CD4-positive, alpha-beta T cell treated with Interleukin-17A for 4 hours (primary cell): ENCODE data around the gene E2F2.
"Not testable (repeated sequence)": the region's sequence is repeated elsewhere in the genome, so short reads cannot be mapped to it uniquely, and the experiment has no call there.

ENCODE experiments used
- DNase-seq: peaks from one replicate; pipeline ENCODE4 v3.0.0-alpha.2; 2020; ENCODE audit warnings: mixed read lengths

Gene E2F2

GRCh38 chr1:23545851-23546250 is 14.8 kb upstream of the E2F2 start:
- no peak for DNase-seq

- peak; percentile 81 for DNase-seq
These were observed 13.7 kb upstream of the E2F2 start for GRCh38 chr1:23544444-23545389.

DNA sequence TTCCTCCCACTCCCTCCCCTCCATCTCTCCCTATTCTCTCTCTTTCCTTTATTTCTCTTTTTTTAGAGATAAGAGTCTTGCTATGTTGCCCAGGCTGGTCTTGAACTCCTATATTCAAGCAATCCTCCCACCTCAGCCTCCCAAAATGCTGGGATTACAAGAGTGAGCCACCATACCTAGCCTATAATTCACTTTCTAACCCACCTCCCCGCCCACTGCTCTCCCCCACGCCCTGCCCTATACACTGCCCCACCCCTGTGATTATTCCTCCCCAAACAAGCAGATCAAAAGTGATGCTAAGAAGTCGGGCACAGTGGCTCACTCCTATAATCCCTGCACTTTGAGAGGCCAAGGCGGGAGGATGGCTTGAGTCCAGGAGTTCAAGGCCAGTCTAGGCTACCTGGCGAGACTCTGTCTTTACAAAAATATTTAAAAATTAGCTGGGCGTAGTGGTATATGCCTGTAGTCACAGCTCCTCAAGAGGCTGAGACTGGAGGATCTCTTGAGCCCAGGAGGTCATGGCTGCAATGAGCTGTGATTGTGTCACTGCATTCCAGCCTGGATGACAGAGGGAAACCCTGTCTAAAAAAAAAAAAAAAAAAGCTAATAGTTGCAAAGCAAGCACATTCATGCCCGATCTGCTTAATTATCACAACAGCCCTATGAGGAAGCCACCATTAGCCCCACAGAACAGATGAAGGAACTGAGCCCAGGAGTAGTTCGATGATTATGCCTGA is 12.8 kb upstream of the E2F2 start:
- DNase-seq: peak; percentile 0

- DNase-seq: not testable (repeated sequence)
These were observed 11.9 kb upstream of the E2F2 start for GRCh38 chr1:23542940-23543339.

DNA sequence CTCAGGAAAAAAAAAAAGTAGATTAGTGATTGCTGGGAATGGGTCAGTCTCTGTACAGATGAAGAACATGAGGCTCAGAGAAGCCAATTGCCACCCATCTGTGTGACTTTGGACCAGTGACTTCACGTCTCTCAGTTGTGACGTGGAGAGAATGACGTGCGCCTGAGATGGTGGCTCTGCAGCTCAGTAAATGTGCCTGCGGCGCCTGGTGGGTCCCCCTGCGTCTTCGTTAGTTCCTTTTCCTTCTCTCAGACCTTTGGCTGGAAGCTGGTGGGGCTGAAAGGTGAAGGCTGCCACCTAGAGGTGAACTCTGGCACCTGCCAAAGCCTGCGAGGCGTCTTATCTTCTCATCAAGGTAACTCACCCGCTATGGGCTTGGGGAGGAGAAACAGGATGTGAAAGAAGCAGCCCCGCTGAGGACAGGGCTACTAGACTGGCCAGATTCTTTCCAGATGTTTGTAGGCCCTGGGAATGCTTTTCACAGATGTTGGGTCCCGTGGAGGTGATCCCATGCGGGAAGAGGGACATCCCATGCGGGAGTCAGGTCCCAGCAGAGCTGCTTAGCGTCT is 8.7 kb upstream of the E2F2 start:
- peak; percentile 92 for DNase-seq

DNA sequence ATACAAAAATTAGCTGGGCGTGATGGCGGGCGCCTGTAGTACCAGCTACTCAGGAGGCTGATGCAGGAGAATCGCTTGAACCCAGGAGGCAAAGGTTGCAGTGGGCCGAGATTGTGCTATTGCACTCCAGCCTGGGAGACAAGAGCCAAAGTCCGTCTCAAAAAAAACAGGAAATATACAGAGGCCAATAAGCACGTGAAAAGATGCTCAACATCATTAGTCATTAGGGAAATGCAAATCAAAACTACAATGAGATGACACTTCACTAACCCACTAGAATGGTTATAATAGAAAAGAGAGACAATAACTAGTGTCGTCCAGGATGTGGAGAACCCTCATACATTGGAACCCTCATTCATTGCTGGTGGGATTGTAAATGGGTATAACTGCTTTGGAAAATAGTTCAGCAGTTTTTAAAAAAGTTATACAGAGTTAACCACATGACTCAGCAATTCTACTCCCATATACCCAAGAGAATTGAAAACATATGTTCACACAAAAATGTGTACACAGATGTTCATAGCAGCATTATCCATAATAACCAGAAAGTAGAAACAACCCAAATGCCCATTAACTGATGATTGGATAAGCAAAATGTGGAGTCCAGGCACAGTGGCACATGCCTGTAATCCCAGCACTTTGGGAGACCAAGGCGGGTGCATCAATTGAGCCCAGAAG is 6.4 kb upstream of the E2F2 start:
- no peak for DNase-seq

DNA sequence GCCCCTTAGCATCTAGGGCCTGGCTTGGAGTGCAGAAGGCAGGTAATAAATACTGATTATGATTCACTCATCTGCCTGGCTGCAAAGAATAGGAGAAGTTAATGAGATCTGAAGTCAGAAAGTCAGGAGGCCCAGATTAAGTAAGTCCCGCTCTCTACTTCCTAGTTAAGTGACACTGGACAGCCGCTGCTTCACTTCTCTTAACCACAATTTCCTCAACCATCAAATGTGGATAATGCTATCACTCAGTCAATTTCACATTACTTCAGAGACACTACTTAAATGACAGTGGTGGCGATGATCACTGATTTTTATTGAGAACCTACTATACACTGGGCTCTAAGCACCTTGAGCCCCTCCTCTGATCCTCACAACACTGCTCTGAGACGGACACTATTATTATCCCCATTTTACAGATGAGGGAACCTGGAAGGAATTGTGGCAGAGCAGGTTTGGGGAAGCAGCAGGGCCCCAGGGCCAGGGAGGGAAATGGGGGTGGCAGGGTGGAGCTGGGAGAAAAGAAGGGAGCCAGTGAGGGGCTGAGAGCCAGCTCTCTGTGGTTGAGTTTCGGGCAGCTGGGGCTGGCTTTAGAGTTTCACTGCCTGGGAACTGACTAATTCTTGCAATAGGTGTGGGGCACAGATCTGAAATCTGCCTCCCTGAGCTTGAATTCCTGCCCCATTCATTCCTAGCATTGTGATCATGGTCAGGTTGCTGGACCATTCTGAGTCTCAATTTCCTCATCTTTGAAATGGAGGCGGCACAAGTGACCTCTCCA is 2.4 kb upstream of the E2F2 start:
- peak; percentile 18 for DNase-seq

GRCh38 chr1:23531562-23532094 is 595 bp upstream of the E2F2 start:
- DNase-seq: no peak

- peak; percentile 35 for DNase-seq
These were observed 816 bp downstream of the E2F2 start for GRCh38 chr1:23530087-23530746.

DNA sequence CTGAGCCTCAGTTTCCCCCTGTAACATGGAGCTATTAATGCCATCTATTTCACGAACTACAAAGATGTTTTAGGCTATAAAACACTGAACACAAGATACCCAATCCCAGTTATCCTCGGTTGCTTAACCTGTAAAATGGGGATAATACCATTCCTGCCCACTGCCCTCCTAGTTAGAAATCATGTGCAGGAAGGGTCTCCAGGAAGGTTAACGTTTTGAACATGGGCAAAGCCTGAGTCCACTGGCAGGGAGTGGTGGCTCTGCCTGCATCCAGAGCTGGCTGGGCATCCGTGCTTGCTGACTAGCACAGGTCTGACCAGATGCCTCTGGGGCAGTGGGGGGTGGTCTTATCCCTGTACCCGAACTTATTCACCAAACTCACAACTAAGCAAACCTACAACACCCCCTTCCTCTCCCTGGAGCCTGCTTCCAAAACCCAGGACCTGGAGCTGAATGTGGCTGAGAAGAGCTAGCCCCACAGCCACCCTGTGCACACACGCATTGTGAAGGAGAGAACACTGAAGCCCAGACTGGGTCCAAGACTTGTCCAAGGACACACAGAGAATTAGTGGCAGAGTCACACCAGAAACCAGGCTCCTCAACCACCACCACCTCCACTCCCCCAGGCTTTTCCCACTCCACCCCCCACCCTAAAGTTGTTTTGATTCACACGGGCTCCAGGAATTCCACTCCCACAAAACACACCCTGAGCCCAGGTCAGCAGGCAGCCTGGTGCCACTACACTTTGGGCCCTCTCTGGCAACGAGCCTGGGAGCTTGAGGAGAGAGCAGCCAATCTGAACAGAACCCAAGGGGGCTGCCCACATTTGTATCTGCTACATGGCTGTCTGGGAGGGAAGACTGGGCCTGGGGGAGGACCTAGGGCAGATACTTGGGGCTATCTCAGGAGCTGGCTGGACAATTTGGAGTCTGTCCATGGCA is 1.6 kb downstream of the E2F2 start:
- DNase-seq: no peak

GRCh38 chr1:23528250-23528978 is 2.6 kb downstream of the E2F2 start:
- peak; percentile 88 for DNase-seq

GRCh38 chr1:23527900-23528249 is 3.2 kb downstream of the E2F2 start:
- no peak for DNase-seq

- no peak for DNase-seq
These were observed 3.7 kb downstream of the E2F2 start for GRCh38 chr1:23527366-23527765.

GRCh38 chr1:23526329-23527041 is 4.5 kb downstream of the E2F2 start:
- DNase-seq: no peak

GRCh38 chr1:23525558-23526250 is 5.3 kb downstream of the E2F2 start:
- peak; percentile 60 for DNase-seq

- DNase-seq: peak; percentile 64
These were observed 6.2 kb downstream of the E2F2 start for GRCh38 chr1:23524716-23525401.

DNA sequence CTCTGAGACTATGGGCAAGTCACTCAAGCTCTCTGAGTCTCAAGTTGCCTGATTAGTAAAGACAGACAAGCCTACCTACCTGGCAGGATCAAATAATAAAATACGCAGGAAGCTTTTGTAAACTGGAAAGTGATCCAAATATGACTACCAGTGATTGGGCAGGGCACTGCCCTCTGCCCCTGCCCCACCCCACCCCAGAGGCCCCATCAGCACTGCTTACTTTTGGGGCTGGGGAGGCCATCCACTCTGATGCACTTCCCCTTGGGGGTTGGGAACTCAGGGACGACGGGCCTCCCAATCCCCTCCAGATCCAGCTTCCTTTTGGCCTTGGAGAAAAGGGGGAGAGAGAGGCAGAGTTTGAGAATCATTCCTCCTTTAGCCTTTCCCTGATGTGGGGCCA is 6.9 kb downstream of the E2F2 start:
- no peak for DNase-seq
